Neuron (in vitro differentiated cells): ENCODE data around the gene PAX5.

Experiments
- H2AFZ ChIP-seq: one replicate; pipeline ENCODE4 v1.6.1; 2013; ENCODE audit warnings: low read depth, mild to moderate bottlenecking, inconsistent platforms, low read length, moderate library complexity
- H3K27me3 ChIP-seq: one replicate; pipeline ENCODE4 v1.6.1; 2013; ENCODE audit warnings: low read length; ENCODE audit not compliant: insufficient read depth
- H3K36me3 ChIP-seq: one replicate; pipeline ENCODE4 v1.6.1; 2013; ENCODE audit warnings: low read length; ENCODE audit not compliant: insufficient read depth
- H3K4me1 ChIP-seq: one replicate; pipeline ENCODE4 v1.6.1; 2013; ENCODE audit warnings: low read length; ENCODE audit not compliant: insufficient read depth
- H3K4me3 ChIP-seq: 2 replicates; pipeline ENCODE4 v1.5.1; 2013; ENCODE audit warnings: mild to moderate bottlenecking, low read length, moderate library complexity
- H3K9me3 ChIP-seq: one replicate; pipeline ENCODE4 v1.6.1; 2013; ENCODE audit warnings: low read length

PAX5 gene

DNA sequence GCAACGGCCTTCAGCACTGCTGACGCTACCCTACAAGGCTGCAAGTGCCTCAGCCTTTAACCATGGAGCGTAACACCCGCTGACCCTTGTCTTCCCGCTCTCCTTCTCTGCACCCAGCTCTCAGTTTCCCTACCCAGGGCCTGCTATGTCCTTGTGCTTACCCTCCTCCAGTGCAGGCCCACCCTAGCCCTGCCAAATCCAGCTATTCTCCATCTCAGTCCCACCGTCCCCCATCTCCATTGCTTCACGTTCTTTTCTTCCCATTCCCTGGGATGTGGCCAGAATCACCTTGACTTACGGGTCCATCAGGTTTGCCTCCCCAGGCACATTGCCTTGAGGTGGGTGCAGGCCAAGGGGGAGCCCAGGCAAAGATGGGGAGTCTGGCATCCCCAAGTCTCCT lies 91.2 kb downstream of the PAX5 start:
- Histone ChIP-seq H3K4me3 (no peak overlapping the region), H3K9me3 (no peaks in the 10 kb centered on the region), H3K4me1 (no peaks in the 10 kb centered on the region), H3K36me3 (no peaks in the 10 kb centered on the region), H2AFZ (no peak overlapping the region), H3K27me3 (no peaks in the 10 kb centered on the region)

DNA sequence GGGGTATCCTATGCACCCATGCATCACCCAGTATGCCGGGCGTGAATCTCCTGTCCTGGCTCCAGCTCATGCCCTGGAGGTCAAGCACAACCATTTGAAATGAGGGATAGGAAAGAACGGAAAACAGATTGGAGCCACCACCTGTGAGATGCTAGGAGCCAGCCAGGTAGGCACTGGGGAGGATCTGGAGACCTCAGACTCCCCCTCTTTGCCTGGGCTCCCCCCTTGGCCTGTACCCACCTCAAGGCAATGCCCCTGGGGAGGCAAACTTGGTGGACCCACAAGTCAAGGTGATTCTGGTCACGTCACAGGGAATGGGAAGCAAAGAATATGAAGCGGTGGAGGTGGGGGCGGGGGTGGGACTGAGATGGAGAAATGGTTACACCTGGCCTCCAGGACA lies 92.6 kb downstream of the PAX5 start:
- H3K4me1 ChIP-seq, result no peaks in the 10 kb centered on the region
- H3K4me3 ChIP-seq, result no peak overlapping the region
- no peaks in the 10 kb centered on the region for H3K27me3 ChIP-seq
- no peaks in the 10 kb centered on the region for H3K9me3 ChIP-seq
- no peaks in the 10 kb centered on the region for H3K36me3 ChIP-seq
- H2AFZ ChIP-seq, result no peak overlapping the region

- Histone ChIP-seq H2AFZ (no peak overlapping the region), H3K4me3 (no peak overlapping the region), H3K9me3 (no peaks in the 10 kb centered on the region), H3K4me1 (no peaks in the 10 kb centered on the region), H3K27me3 (no peaks in the 10 kb centered on the region), H3K36me3 (no peaks in the 10 kb centered on the region)
Measured at GRCh38 chr9:36940881-36941280, 93.2 kb downstream of the PAX5 start.

DNA sequence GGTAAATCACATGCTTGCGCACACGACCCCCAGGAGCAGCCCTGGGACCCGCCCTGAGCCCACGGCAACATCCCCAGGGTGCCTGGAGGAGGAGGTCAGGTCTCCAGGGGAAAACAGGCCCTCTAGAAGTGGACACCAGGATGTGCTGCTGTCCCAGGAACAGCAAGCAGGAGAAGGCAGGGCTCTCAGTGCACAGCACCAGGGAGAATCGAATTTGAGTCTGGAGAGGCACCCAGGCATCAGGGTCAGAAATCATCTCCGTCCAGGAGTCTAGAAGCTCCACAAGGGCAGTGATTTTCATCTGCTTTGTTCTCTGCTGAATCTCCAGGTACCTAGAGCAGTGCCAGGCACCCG lies 93.6 kb downstream of the PAX5 start:
- Histone ChIP-seq H3K9me3 (no peaks in the 10 kb centered on the region), H3K4me3 (no peak overlapping the region), H3K4me1 (no peaks in the 10 kb centered on the region), H3K27me3 (no peaks in the 10 kb centered on the region), H3K36me3 (no peaks in the 10 kb centered on the region), H2AFZ (no peak overlapping the region)

GRCh38 chr9:36939655-36940499 lies 94.2 kb downstream of the PAX5 start:
- Histone ChIP-seq H3K36me3 (no peaks in the 10 kb centered on the region), H3K27me3 (no peaks in the 10 kb centered on the region), H3K9me3 (no peaks in the 10 kb centered on the region), H2AFZ (no peak overlapping the region), H3K4me1 (no peaks in the 10 kb centered on the region), H3K4me3 (no peak overlapping the region)

DNA sequence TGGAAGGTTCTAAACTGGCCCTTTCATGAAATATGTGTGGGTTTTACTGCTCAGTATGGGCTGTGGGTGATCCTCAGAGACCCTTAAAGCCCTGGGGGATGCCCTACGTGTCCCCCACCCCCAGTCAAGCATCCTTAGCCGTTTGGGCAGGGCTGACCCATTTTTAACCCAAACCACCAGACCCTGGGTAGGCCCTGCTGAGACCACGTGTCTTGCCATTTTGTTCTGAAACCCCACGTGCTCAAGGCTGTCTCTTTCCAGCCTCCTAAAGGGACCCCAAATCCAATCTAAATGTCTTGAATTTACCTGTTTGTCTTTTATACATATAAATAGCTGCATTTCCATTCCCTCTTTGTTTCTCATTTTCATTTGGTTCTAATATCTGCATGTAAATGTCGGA lies 94.9 kb downstream of the PAX5 start:
- Histone ChIP-seq H2AFZ (no peak overlapping the region), H3K4me1 (no peaks in the 10 kb centered on the region), H3K36me3 (no peaks in the 10 kb centered on the region), H3K27me3 (no peaks in the 10 kb centered on the region), H3K4me3 (no peak overlapping the region), H3K9me3 (no peaks in the 10 kb centered on the region)

- Histone ChIP-seq H3K4me1 (no peaks in the 10 kb centered on the region), H3K27me3 (no peaks in the 10 kb centered on the region), H3K9me3 (no peaks in the 10 kb centered on the region), H2AFZ (no peak overlapping the region), H3K4me3 (no peak overlapping the region), H3K36me3 (no peaks in the 10 kb centered on the region)
Measured at GRCh38 chr9:36938617-36939016, 95.5 kb downstream of the PAX5 start.

DNA sequence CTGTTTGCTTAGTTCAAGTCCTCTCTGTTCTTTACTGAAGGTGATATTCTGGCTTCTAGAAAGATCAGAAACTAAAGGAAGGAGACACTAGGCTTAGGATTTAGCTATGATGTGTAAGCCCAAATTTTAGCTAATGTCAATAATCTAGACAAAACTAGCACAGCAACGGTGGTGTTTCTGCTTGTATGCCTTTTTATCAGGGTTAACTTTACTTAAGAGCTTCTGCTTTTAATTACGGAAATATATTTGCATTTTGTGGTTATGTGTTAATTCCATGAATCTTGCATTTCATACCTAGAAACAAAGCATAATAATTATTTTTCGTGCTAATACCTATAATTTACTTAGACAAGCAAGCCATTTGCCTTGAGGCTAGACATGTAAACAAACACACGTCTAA lies 96.1 kb downstream of the PAX5 start:
- Histone ChIP-seq H3K27me3 (no peaks in the 10 kb centered on the region), H3K9me3 (no peaks in the 10 kb centered on the region), H2AFZ (no peak overlapping the region), H3K36me3 (no peaks in the 10 kb centered on the region), H3K4me3 (no peak overlapping the region), H3K4me1 (no peaks in the 10 kb centered on the region)

- Histone ChIP-seq H3K4me3 (no peak overlapping the region), H3K27me3 (no peaks in the 10 kb centered on the region), H2AFZ (no peak overlapping the region), H3K36me3 (no peaks in the 10 kb centered on the region), H3K9me3 (no peaks in the 10 kb centered on the region), H3K4me1 (no peaks in the 10 kb centered on the region)
Measured at GRCh38 chr9:36937346-36937745, 96.7 kb downstream of the PAX5 start.

GRCh38 chr9:36936498-36936831 lies 97.6 kb downstream of the PAX5 start:
- no peaks in the 10 kb centered on the region for H3K4me1 ChIP-seq
- no peaks in the 10 kb centered on the region for H3K27me3 ChIP-seq
- no peak overlapping the region for H3K4me3 ChIP-seq
- no peak overlapping the region for H2AFZ ChIP-seq
- no peaks in the 10 kb centered on the region for H3K36me3 ChIP-seq
- H3K9me3 ChIP-seq, result no peaks in the 10 kb centered on the region

GRCh38 chr9:36935768-36936497 lies 98.1 kb downstream of the PAX5 start:
- Histone ChIP-seq H3K4me3 (no peak overlapping the region), H3K4me1 (no peaks in the 10 kb centered on the region), H3K9me3 (no peaks in the 10 kb centered on the region), H3K27me3 (no peaks in the 10 kb centered on the region), H3K36me3 (no peaks in the 10 kb centered on the region), H2AFZ (no peak overlapping the region)

- no peaks in the 10 kb centered on the region for H3K4me1 ChIP-seq
- H3K27me3 ChIP-seq, result no peaks in the 10 kb centered on the region
- H3K4me3 ChIP-seq, result no peak overlapping the region
- H2AFZ ChIP-seq, result no peak overlapping the region
- H3K36me3 ChIP-seq, result no peaks in the 10 kb centered on the region
- H3K9me3 ChIP-seq, result no peaks in the 10 kb centered on the region
Measured at GRCh38 chr9:36935332-36935731, 98.7 kb downstream of the PAX5 start.

- H3K4me3 ChIP-seq, result no peak overlapping the region
- H3K4me1 ChIP-seq, result no peaks in the 10 kb centered on the region
- no peak overlapping the region for H2AFZ ChIP-seq
- H3K27me3 ChIP-seq, result no peaks in the 10 kb centered on the region
- H3K36me3 ChIP-seq, result no peaks in the 10 kb centered on the region
- no peaks in the 10 kb centered on the region for H3K9me3 ChIP-seq
Measured at GRCh38 chr9:36934478-36935065, 99.5 kb downstream of the PAX5 start.
